WTC11 (cell line): Measurements from ENCODE around the gene SMG9. TPM values are rescaled to one million over a fixed set of nuclear protein-coding genes. Genes with fewer than 3 reads are reported as not detected.
A peak's percentile ranks its signal among the peaks of the same experiment; 100 is the strongest.

Experiments
- ATAC-seq: fragments of 200-7000 bp; cut with Tn5 transposase; 2 replicates; pipeline ENCODE4 v1.10.0; 2021; ENCODE audit warnings: mild to moderate bottlenecking, moderate library complexity
- CTCF ChIA-PET: fragments of 300-600 bp; sonication (Branson Sonifier 250); formaldehyde crosslinking; loops from one replicate; lab custom pipeline; 2021; ENCODE audit warnings: antibody characterized with exemption; lab: Charles Lee
- POLR2A ChIA-PET: fragments of 350-600 bp; sonication (Branson Sonifier 250); formaldehyde crosslinking; loops from one replicate; lab custom pipeline; 2021; ENCODE audit warnings: antibody characterized with exemption; lab: Charles Lee
- DNase-seq: peaks from one replicate; pipeline ENCODE4 v3.0.0; 2021; ENCODE audit warnings: low spot score
- H3K27ac Mint-ChIP-seq: 2 replicates; pipeline ENCODE4 v1.8.0; 2021; ENCODE audit warnings: mixed read lengths
- H3K27me3 Mint-ChIP-seq: 2 replicates; pipeline ENCODE4 v1.8.0; 2021; ENCODE audit warnings: low read depth, mild to moderate bottlenecking, moderate library complexity, mixed read lengths
- H3K36me3 Mint-ChIP-seq: 2 replicates; pipeline ENCODE4 v1.8.0; 2021; ENCODE audit warnings: mixed read lengths
- H3K4me1 Mint-ChIP-seq: 2 replicates; pipeline ENCODE4 v1.8.0; 2022; ENCODE audit warnings: mixed read lengths
- H3K4me3 Mint-ChIP-seq: 2 replicates; pipeline ENCODE4 v1.8.0; 2021; ENCODE audit warnings: mild to moderate bottlenecking, moderate library complexity, mixed read lengths
- H3K9me3 Mint-ChIP-seq: 2 replicates; pipeline ENCODE4 v1.8.0; 2021; ENCODE audit warnings: mixed read lengths
- CDX4 ChIP-seq: fragments of 250-450 bp; sonication (Bioruptor Pico); IDR thresholded peaks from 2 replicates; pipeline ENCODE4 v1.9.0; 2021; ENCODE audit warnings: moderate library complexity, mild to moderate bottlenecking, inconsistent platforms, borderline replicate concordance
- E2F1 ChIP-seq: sonication (generic); formaldehyde crosslinking; IDR thresholded peaks from 2 replicates; pipeline ENCODE4 v1.8.0; 2022; ENCODE audit warnings: mild to moderate bottlenecking, missing genetic modification reagents
- E2F4 ChIP-seq: sonication (generic); formaldehyde crosslinking; IDR thresholded peaks from 2 replicates; pipeline ENCODE4 v1.8.1; 2022; ENCODE audit warnings: low read depth, mild to moderate bottlenecking, moderate library complexity, missing genetic modification reagents, borderline replicate concordance
- FOXK1 ChIP-seq: sonication (generic); formaldehyde crosslinking; IDR thresholded peaks from 2 replicates; pipeline ENCODE4 v1.8.0; 2022; ENCODE audit warnings: mild to moderate bottlenecking, moderate library complexity, missing genetic modification reagents
- FOXP1 ChIP-seq: sonication (generic); formaldehyde crosslinking; IDR thresholded peaks from 2 replicates; pipeline ENCODE4 v1.8.0; 2022; ENCODE audit warnings: missing genetic modification reagents, mild to moderate bottlenecking, moderate library complexity, borderline replicate concordance
- GABPB1 ChIP-seq: sonication (generic); formaldehyde crosslinking; IDR thresholded peaks from 2 replicates; pipeline ENCODE4 v1.8.1; 2023; ENCODE audit warnings: mild to moderate bottlenecking, missing genetic modification reagents
- HMGA2 ChIP-seq: fragments of 250-450 bp; sonication (Bioruptor Pico); IDR thresholded peaks from 2 replicates; pipeline ENCODE4 v1.4.0; 2021; ENCODE audit warnings: mild to moderate bottlenecking, moderate library complexity
- IRF2 ChIP-seq: sonication (generic); formaldehyde crosslinking; IDR thresholded peaks from 2 replicates; pipeline ENCODE4 v1.8.0; 2022; ENCODE audit warnings: low read depth, missing genetic modification reagents, borderline replicate concordance
- NR3C1 ChIP-seq: sonication (generic); formaldehyde crosslinking; conservative IDR thresholded peaks from 2 replicates; pipeline ENCODE4 v1.8.1; 2023; ENCODE audit warnings: low read depth, mild to moderate bottlenecking, missing genetic modification reagents
- OVOL2 ChIP-seq: fragments of 250-450 bp; sonication (Bioruptor Pico); IDR thresholded peaks from 2 replicates; pipeline ENCODE4 v1.9.0; 2021; ENCODE audit warnings: mild to moderate bottlenecking, borderline replicate concordance
- PREB ChIP-seq: sonication (generic); formaldehyde crosslinking; IDR thresholded peaks from 2 replicates; pipeline ENCODE4 v1.8.1; 2022; ENCODE audit warnings: mild to moderate bottlenecking, missing genetic modification reagents, moderate library complexity, borderline replicate concordance
- PRRX2 ChIP-seq: fragments of 250-450 bp; sonication (Bioruptor Pico); IDR thresholded peaks from 2 replicates; pipeline ENCODE4 v1.8.0; 2021; ENCODE audit warnings: mild to moderate bottlenecking
- RORB ChIP-seq: fragments of 250-450 bp; sonication (Bioruptor Pico); IDR thresholded peaks from 2 replicates; pipeline ENCODE4 v1.9.0; 2021; ENCODE audit warnings: mild to moderate bottlenecking
- USF1 ChIP-seq: sonication (generic); formaldehyde crosslinking; IDR thresholded peaks from 2 replicates; pipeline ENCODE4 v1.8.0; 2022; ENCODE audit warnings: mild to moderate bottlenecking, missing genetic modification reagents
- USF2 ChIP-seq: sonication (generic); formaldehyde crosslinking; IDR thresholded peaks from 2 replicates; pipeline ENCODE4 v1.8.1; 2023; ENCODE audit warnings: mild to moderate bottlenecking, missing genetic modification reagents, moderate library complexity
- ZNF121 ChIP-seq: sonication (generic); formaldehyde crosslinking; IDR thresholded peaks from 2 replicates; pipeline ENCODE4 v1.8.0; 2023; ENCODE audit warnings: missing genetic modification reagents
- ZNF219 ChIP-seq: sonication (generic); formaldehyde crosslinking; IDR thresholded peaks from 2 replicates; pipeline ENCODE4 v1.8.0; 2023; ENCODE audit warnings: missing genetic modification reagents, mild to moderate bottlenecking, borderline replicate concordance
- total RNA-seq: library from RNA; stranded (reverse); gene quantifications from 3 replicates; pipeline ENCODE4 v1.2.3, GENCODE V29; 2021

SMG9 gene
- total RNA-seq, 1 experiment from 2014 or later: 25.7 TPM

- no peak overlapping the region for H3K27ac Mint-ChIP-seq
- ChIA-PET CTCF (interaction anchor here (0.8 kb wide), 1 partner anchor 16 kb away, joined by 3 read pairs; no protein-coding TSS in a partner anchor), POLR2A (no interaction called here)
- no peak for DNase-seq
- no peak for ATAC-seq
- H3K4me1 Mint-ChIP-seq: peaks cover 31% of the 10 kb centered on the region
- no peak overlapping the region for H3K4me3 Mint-ChIP-seq
- no peaks in the 10 kb centered on the region for H3K9me3 Mint-ChIP-seq
- H3K36me3 Mint-ChIP-seq: no peaks in the 10 kb centered on the region
- TF ChIP-seq GABPB1 (CRISPR knock-in tag) (no peak), OVOL2 (CRISPR knock-in tag) (no peak), IRF2 (CRISPR knock-in tag) (no peak), E2F1 (CRISPR knock-in tag) (no peak), USF2 (CRISPR knock-in tag) (no peak), ZNF121 (CRISPR knock-in tag) (no peak), HMGA2 (no peak), PRRX2 (CRISPR knock-in tag) (no peak), E2F4 (CRISPR knock-in tag) (no peak), FOXP1 (CRISPR knock-in tag) (no peak), ZNF219 (CRISPR knock-in tag) (no peak), NR3C1 (no peak), FOXK1 (CRISPR knock-in tag) (no peak), CDX4 (CRISPR knock-in tag) (no peak), USF1 (CRISPR knock-in tag) (no peak), PREB (no peak)
- peaks cover 4% of the 10 kb centered on the region for H3K27me3 Mint-ChIP-seq
These were observed 27.5 kb upstream of the SMG9 start for GRCh38 chr19:43782311-43782660.

- Mint-ChIP-seq H3K27me3 (peaks cover 7% of the 10 kb centered on the region), H3K27ac (no peak overlapping the region), H3K4me1 (peaks cover 36% of the 10 kb centered on the region), H3K36me3 (no peaks in the 10 kb centered on the region), H3K9me3 (no peaks in the 10 kb centered on the region), H3K4me3 (no peak overlapping the region)
- DNase-seq (no peak), ATAC-seq (no peak)
- CTCF ChIA-PET: interaction anchor here (0.8 kb wide), 1 partner anchor 16 kb away, joined by 3 read pairs; no protein-coding TSS in a partner anchor
- POLR2A ChIA-PET: no interaction called here
- TF ChIP-seq RORB (no peak), ZNF121 (CRISPR knock-in tag) (peak; percentile 84; the same call in 1 of the 2 replicates)
These were observed 27.0 kb upstream of the SMG9 start for GRCh38 chr19:43781630-43782310.
